HFF-Myc (cell line): ENCODE results near the gene NCAPD3.
"Not testable (repeated sequence)": the region's sequence is repeated elsewhere in the genome, so short reads cannot be mapped to it uniquely, and the experiment has no call there.

Experiments used
- DNase-seq: peaks from one replicate; pipeline ENCODE4 v3.0.0-alpha.2; 2011; ENCODE audit warnings: low read depth; ENCODE audit errors: extremely low read depth
- H3K4me3 ChIP-seq: replicated peaks from 2 replicates; pipeline ENCODE4 v1.5.1; 2011; ENCODE audit warnings: low read depth, mild to moderate bottlenecking, control low read depth, low read length
- CTCF ChIP-seq: IDR thresholded peaks from 2 replicates; pipeline ENCODE4 v1.5.1; 2012; ENCODE audit warnings: mild to moderate bottlenecking, low read depth, low read length, control low read depth; ENCODE audit errors: missing control alignments

NCAPD3 gene

GRCh38 chr11:134118006-134118405, 105.8 kb downstream of the NCAPD3 start:
- H3K4me3 ChIP-seq = no peak overlapping the region
- DNase-seq = no peak
- TF ChIP-seq CTCF = no peak

GRCh38 chr11:134116210-134116609, 107.6 kb downstream of the NCAPD3 start:
- TF ChIP-seq CTCF = no peak
- H3K4me3 ChIP-seq = no peak overlapping the region
- no peak for DNase-seq

- not testable (repeated sequence) for H3K4me3 ChIP-seq, DNase-seq
Measured at GRCh38 chr11:134113787-134114186, 110.0 kb downstream of the NCAPD3 start.

- no peak for DNase-seq
- no peak for TF ChIP-seq CTCF
- no peak overlapping the region for H3K4me3 ChIP-seq
Measured at GRCh38 chr11:134110252-134110815, 113.4 kb downstream of the NCAPD3 start.
